K562 (cell line): ENCODE data around the gene ZGLP1.

Experiments
- CHD2 ChIP-seq: IDR thresholded peaks from 2 replicates; pipeline ENCODE4 v1.6.1; 2011; ENCODE audit warnings: low read depth, low read length
- FOXJ3 ChIP-seq: sonication (generic); formaldehyde crosslinking; IDR thresholded peaks from 2 replicates; pipeline ENCODE4 v1.4.0; 2020; ENCODE audit warnings: mild to moderate bottlenecking, missing genetic modification reagents
- GABPA ChIP-seq: fragments of 200-800 bp; sonication (Bioruptor generic); conservative IDR thresholded peaks from 2 replicates; pipeline ENCODE4 v1.6.1; 2016; ENCODE audit warnings: low read depth, missing genetic modification characterization, missing compliant biosample characterization
- KDM1A ChIP-seq, 2 experiments: fragments of 450-650 bp; IDR thresholded peaks; 2 replicates each; pipeline ENCODE4 v1.6.1; 2016; ENCODE audit warnings: mild to moderate bottlenecking in 2 of 2
- L3MBTL2 ChIP-seq: fragments of 450-650 bp; IDR thresholded peaks from 2 replicates; pipeline ENCODE4 v1.6.1; 2016; ENCODE audit warnings: mild to moderate bottlenecking, moderate library complexity
- MTA1 ChIP-seq: fragments of 450-650 bp; IDR thresholded peaks from 2 replicates; pipeline ENCODE4 v1.6.1; 2017; ENCODE audit warnings: borderline replicate concordance
- POLR2AphosphoS5 ChIP-seq: IDR thresholded peaks from 2 replicates; pipeline ENCODE4 v1.6.1; 2011; ENCODE audit warnings: mild to moderate bottlenecking, low read depth, low read length, moderate library complexity; ENCODE audit not compliant: control insufficient read depth, insufficient read depth
- SPI1 ChIP-seq: IDR thresholded peaks from 2 replicates; pipeline ENCODE4 v1.6.1; 2011; ENCODE audit warnings: low read depth, low read length, control low read depth, borderline replicate concordance
- ZNF232 ChIP-seq: sonication (generic); formaldehyde crosslinking; IDR thresholded peaks from 2 replicates; pipeline ENCODE4 v1.8.0; 2022; ENCODE audit warnings: mild to moderate bottlenecking, missing genetic modification reagents
- ZNF695 ChIP-seq: fragments of 450-650 bp; formaldehyde crosslinking; IDR thresholded peaks from 2 replicates; pipeline ENCODE4 v1.4.0; 2020; ENCODE audit warnings: mild to moderate bottlenecking, moderate library complexity
- TF ChIP-seq, protein P1 (sequence below), 2 experiments: fragments of 450-650 bp; formaldehyde crosslinking in 1 of 2; IDR thresholded peaks; 2 replicates each; pipeline versions ENCODE4 v1.4.0 to v1.6.1; 2014 to 2020; ENCODE audit warnings: mild to moderate bottlenecking in 2 of 2, borderline replicate concordance in 1 of 2, low read depth in 1 of 2
- TF ChIP-seq, protein P2 (sequence below), 3 experiments: IDR thresholded peaks in 2 of 3; conservative IDR thresholded peaks in 1 of 3; 2 replicates each; pipeline ENCODE4 v1.5.1; 2011 to 2012; ENCODE audit warnings: low read length in 3 of 3, mild to moderate bottlenecking in 3 of 3, control low read depth in 2 of 3, improper control_type of control experiment in 1 of 3, inconsistent platforms in 1 of 3, low read depth in 1 of 3, mixed read lengths in 1 of 3, moderate library complexity in 1 of 3; ENCODE audit not compliant: insufficient read depth in 2 of 3
- TF ChIP-seq, protein P3 (sequence below): sonication (generic); formaldehyde crosslinking; IDR thresholded peaks from 2 replicates; pipeline ENCODE4 v1.8.0; 2023; ENCODE audit warnings: mild to moderate bottlenecking, missing genetic modification reagents

DNA sequence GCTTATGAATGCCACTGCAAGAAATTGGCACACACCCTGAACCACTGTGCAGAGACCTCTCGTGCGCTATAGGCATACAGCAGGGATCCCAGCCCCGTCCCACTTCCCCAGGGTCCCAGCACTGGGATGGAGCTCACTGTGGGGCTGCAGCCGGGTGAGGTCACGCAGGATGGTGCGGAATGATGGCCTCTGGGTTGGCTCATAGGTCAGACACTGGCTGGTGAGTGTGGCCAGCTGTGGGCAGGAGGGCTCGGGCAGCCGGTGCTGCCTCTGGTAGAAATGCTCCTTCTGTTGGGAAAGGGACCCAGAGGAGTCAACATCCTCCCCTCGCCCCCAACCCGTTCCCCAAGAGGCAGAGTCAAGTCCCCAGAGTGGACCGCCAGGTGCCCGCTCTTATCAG is 46.8 kb upstream of the ZGLP1 start:
- TF ChIP-seq ZNF695 (no peak), ZNF232 (no peak), L3MBTL2 (no peak), MTA1 (no peak), KDM1A (IDR thresholded peaks at IDR 0.05) (no peak), SPI1 (no peak), GABPA (no peak), FOXJ3 (CRISPR knock-in tag) (no peak), POLR2AphosphoS5 (no peak), CHD2 (no peak)
- TF ChIP-seq, protein P1, sequence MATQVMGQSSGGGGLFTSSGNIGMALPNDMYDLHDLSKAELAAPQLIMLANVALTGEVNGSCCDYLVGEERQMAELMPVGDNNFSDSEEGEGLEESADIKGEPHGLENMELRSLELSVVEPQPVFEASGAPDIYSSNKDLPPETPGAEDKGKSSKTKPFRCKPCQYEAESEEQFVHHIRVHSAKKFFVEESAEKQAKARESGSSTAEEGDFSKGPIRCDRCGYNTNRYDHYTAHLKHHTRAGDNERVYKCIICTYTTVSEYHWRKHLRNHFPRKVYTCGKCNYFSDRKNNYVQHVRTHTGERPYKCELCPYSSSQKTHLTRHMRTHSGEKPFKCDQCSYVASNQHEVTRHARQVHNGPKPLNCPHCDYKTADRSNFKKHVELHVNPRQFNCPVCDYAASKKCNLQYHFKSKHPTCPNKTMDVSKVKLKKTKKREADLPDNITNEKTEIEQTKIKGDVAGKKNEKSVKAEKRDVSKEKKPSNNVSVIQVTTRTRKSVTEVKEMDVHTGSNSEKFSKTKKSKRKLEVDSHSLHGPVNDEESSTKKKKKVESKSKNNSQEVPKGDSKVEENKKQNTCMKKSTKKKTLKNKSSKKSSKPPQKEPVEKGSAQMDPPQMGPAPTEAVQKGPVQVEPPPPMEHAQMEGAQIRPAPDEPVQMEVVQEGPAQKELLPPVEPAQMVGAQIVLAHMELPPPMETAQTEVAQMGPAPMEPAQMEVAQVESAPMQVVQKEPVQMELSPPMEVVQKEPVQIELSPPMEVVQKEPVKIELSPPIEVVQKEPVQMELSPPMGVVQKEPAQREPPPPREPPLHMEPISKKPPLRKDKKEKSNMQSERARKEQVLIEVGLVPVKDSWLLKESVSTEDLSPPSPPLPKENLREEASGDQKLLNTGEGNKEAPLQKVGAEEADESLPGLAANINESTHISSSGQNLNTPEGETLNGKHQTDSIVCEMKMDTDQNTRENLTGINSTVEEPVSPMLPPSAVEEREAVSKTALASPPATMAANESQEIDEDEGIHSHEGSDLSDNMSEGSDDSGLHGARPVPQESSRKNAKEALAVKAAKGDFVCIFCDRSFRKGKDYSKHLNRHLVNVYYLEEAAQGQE (IDR thresholded peaks at IDR 0.05; ENCODE audit: borderline replicate concordance): no peak
- TF ChIP-seq, protein P1 (CRISPR knock-in tag; IDR thresholded peaks at IDR 0.05; ENCODE audit: low read depth): no peak
- TF ChIP-seq, protein P2, sequence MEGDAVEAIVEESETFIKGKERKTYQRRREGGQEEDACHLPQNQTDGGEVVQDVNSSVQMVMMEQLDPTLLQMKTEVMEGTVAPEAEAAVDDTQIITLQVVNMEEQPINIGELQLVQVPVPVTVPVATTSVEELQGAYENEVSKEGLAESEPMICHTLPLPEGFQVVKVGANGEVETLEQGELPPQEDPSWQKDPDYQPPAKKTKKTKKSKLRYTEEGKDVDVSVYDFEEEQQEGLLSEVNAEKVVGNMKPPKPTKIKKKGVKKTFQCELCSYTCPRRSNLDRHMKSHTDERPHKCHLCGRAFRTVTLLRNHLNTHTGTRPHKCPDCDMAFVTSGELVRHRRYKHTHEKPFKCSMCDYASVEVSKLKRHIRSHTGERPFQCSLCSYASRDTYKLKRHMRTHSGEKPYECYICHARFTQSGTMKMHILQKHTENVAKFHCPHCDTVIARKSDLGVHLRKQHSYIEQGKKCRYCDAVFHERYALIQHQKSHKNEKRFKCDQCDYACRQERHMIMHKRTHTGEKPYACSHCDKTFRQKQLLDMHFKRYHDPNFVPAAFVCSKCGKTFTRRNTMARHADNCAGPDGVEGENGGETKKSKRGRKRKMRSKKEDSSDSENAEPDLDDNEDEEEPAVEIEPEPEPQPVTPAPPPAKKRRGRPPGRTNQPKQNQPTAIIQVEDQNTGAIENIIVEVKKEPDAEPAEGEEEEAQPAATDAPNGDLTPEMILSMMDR (IDR thresholded peaks at IDR 0.05 in 2 of 3, conservative IDR thresholded peaks at IDR 0.05 in 1 of 3; ENCODE audit: insufficient read depth in 2 of 3, low read depth in 1 of 3, low read length in 3 of 3): no peak
- TF ChIP-seq, protein P3, sequence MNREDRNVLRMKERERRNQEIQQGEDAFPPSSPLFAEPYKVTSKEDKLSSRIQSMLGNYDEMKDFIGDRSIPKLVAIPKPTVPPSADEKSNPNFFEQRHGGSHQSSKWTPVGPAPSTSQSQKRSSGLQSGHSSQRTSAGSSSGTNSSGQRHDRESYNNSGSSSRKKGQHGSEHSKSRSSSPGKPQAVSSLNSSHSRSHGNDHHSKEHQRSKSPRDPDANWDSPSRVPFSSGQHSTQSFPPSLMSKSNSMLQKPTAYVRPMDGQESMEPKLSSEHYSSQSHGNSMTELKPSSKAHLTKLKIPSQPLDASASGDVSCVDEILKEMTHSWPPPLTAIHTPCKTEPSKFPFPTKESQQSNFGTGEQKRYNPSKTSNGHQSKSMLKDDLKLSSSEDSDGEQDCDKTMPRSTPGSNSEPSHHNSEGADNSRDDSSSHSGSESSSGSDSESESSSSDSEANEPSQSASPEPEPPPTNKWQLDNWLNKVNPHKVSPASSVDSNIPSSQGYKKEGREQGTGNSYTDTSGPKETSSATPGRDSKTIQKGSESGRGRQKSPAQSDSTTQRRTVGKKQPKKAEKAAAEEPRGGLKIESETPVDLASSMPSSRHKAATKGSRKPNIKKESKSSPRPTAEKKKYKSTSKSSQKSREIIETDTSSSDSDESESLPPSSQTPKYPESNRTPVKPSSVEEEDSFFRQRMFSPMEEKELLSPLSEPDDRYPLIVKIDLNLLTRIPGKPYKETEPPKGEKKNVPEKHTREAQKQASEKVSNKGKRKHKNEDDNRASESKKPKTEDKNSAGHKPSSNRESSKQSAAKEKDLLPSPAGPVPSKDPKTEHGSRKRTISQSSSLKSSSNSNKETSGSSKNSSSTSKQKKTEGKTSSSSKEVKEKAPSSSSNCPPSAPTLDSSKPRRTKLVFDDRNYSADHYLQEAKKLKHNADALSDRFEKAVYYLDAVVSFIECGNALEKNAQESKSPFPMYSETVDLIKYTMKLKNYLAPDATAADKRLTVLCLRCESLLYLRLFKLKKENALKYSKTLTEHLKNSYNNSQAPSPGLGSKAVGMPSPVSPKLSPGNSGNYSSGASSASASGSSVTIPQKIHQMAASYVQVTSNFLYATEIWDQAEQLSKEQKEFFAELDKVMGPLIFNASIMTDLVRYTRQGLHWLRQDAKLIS (CRISPR knock-in tag): no peak
